Lung (tissue), 12 donors: ENCODE results near the gene FANCC. TPM values are rescaled to one million over a fixed set of nuclear protein-coding genes. Genes with fewer than 3 reads are reported as not detected.

Source experiments
- ATAC-seq: fragments of 200-7000 bp; cut with Tn5 transposase; one replicate; pipeline ENCODE4 v1.9.1; 2020; ENCODE audit warnings: moderate number of reproducible peaks; ENCODE audit not compliant: insufficient read depth, low FRiP score
- DNase-seq, 3 donors: peaks; one replicate each; pipeline ENCODE4 v3.0.0-alpha.2; 2013 to 2017
- H3K27ac ChIP-seq, 2 donors: one replicate each; pipeline ENCODE4 v1.5.1; 2013; ENCODE audit warnings: mild to moderate bottlenecking in 2 of 2, moderate library complexity in 2 of 2, control low read depth in 1 of 2, inconsistent platforms in 1 of 2, low read depth in 1 of 2, low read length in 1 of 2
- H3K27me3 ChIP-seq, 3 donors: one replicate each; pipeline ENCODE4 v1.5.1; 2013; ENCODE audit warnings: low read length in 2 of 3; ENCODE audit not compliant: control insufficient read depth in 3 of 3, insufficient read depth in 3 of 3
- H3K36me3 ChIP-seq, 4 donors: one replicate each; pipeline ENCODE4 v1.5.1; 2013; ENCODE audit warnings: low read length in 4 of 4, mild to moderate bottlenecking in 1 of 4, moderate library complexity in 1 of 4; ENCODE audit not compliant: control insufficient read depth in 4 of 4, insufficient read depth in 4 of 4
- H3K4me1 ChIP-seq, 5 donors: one replicate each; pipeline ENCODE4 v1.5.1; 2013; ENCODE audit warnings: low read length in 5 of 5, mild to moderate bottlenecking in 2 of 5, moderate library complexity in 1 of 5; ENCODE audit not compliant: control insufficient read depth in 5 of 5, insufficient read depth in 5 of 5
- H3K4me3 ChIP-seq: one replicate; pipeline ENCODE4 v1.5.1; 2013; ENCODE audit warnings: mild to moderate bottlenecking, control low read depth, moderate library complexity
- H3K9ac ChIP-seq, 2 donors: one replicate each; pipeline ENCODE4 v1.5.1; 2013; ENCODE audit warnings: low read length in 2 of 2, control low read depth in 1 of 2; ENCODE audit not compliant: insufficient read depth in 1 of 2
- H3K9me3 ChIP-seq, 4 donors: one replicate each; pipeline ENCODE4 v1.5.1; 2013; ENCODE audit warnings: low read length in 3 of 4, mild to moderate bottlenecking in 1 of 4, moderate library complexity in 1 of 4; ENCODE audit not compliant: control insufficient read depth in 4 of 4, insufficient read depth in 3 of 4
- WGBS, 2 donors: extraction: QIAGEN DNeasy Blood & Tissue Kit; methylation state at CpG; one replicate each; pipeline ENCODE4 v1.1.7; 2013; 5-methylcytosine and 5-hydroxymethylcytosine counted together
- polyA plus RNA-seq, 2 donors: library from polyadenylated mRNA; stranded (reverse); fragments of 200-250 nt; gene quantifications; one replicate each; pipeline ENCODE4 v1.2.1, GENCODE V29; 2013
- total RNA-seq, 2 donors: library from RNA; depleted of rRNA in 1 of 2; stranded (reverse); fragments of >200 nt in 1 of 2; gene quantifications; one replicate each; pipeline ENCODE4 v1.2.1, GENCODE V29; 2014 to 2021
- TF ChIP-seq, protein P1 (sequence below): IDR thresholded peaks from 2 replicates; pipeline ENCODE4 v1.5.1; 2012; ENCODE audit warnings: mild to moderate bottlenecking; ENCODE audit errors: control extremely low read depth, extremely low read depth
- donor health status: control.
- donor health status: control.
- donor health status: Bipolar disorder and iron deficiency.
- donor health status: healthy.
- donor health status: DM: yes; HTN: yes; CAD: no.

The FANCC gene
- total and polyA plus RNA-seq, 4 donors = 4.4 to 20.0 (median 8.7) TPM

DNA sequence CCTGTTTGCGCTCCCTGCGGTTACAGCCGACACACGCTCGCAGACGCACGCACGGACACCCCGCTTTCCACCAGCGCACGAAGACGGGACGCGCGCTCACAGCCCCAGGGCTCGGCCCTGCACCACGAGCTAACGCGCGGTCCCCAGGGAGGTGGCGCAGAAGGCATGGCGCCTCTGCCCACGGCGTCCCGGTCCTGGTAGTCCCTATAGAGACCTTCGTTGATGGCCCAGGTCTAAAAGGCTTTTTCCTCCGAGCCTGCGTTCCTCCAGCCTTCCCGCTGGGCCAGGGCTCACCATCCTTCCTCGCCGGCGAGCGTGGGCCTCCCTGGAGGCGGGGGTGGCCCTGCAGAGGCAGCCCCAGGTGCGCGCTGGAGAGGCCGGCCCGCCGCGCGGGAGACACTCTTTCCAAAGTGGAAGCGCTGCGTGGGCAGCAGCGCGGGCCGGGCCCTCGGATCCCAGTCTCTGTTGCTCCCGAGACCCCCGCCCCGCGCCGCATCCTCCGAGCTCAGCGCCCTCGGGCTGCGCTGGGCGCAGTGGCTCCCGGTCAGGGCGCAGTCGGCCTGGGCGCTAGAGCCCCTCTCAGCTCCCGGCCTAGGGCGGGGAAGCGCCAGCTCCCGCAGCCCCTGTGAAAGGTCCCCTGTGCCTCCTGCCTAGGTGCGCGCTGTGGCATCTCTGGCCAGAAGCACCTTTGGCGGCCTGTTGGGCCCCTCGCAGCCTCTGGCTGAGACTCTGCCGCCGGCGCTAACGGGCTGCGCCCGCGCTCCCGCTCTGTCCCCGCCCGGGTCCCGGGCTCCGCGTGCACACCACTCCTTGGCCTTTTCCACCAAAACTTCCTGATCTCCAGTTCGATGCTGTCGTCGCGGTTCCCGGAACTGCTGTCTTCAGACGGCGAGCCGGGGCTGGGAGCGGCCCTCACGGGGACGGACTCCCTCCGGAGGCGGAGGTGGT, 31.9 kb upstream of the FANCC start:
- Histone ChIP-seq H3K36me3 (no peaks in the 10 kb centered on the region), H3K4me1 (peaks cover 0 to 15% (median 0%) of the 10 kb centered on the region in 5 donors), H3K9ac (no peak overlapping the region), H3K27ac (no peak overlapping the region), H3K9me3 (peaks cover 0 to 4% (median 0%) of the 10 kb centered on the region in 4 donors), H3K4me3 (no peak overlapping the region), H3K27me3 (peaks cover 0 to 10% (median 3%) of the 10 kb centered on the region in 3 donors)
- ATAC-seq (no peak), DNase-seq (peak; percentile 29 to 49 (median 44))
- 5 to 9% methylated on average over 82 to 95 of the region's 95 CpGs for WGBS, 2 donors
- TF ChIP-seq, protein P1, sequence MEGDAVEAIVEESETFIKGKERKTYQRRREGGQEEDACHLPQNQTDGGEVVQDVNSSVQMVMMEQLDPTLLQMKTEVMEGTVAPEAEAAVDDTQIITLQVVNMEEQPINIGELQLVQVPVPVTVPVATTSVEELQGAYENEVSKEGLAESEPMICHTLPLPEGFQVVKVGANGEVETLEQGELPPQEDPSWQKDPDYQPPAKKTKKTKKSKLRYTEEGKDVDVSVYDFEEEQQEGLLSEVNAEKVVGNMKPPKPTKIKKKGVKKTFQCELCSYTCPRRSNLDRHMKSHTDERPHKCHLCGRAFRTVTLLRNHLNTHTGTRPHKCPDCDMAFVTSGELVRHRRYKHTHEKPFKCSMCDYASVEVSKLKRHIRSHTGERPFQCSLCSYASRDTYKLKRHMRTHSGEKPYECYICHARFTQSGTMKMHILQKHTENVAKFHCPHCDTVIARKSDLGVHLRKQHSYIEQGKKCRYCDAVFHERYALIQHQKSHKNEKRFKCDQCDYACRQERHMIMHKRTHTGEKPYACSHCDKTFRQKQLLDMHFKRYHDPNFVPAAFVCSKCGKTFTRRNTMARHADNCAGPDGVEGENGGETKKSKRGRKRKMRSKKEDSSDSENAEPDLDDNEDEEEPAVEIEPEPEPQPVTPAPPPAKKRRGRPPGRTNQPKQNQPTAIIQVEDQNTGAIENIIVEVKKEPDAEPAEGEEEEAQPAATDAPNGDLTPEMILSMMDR = no peak

DNA sequence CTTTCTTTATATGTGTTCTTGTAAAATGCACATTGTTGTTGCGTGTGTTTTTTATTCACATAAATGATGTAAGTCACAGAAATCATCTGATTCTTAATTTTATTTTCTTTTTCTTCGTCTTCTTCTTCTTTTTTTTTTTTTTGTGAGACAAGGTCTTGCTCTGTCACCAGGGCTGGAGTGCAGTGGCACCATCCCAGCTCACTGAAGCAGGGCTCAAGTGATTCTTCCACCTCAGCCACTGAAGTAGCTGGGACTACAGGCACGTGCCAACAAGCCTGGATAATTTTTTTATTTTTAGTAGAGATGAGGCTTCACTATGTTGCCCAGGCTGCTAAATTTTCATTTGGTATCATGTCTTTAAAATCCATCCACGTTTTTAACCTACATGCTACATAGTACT, 28.5 kb upstream of the FANCC start:
- no peaks in the 10 kb centered on the region for H3K36me3 ChIP-seq
- H3K27me3 ChIP-seq = peaks cover 0 to 10% (median 0%) of the 10 kb centered on the region in 3 donors
- H3K27ac ChIP-seq = no peak overlapping the region
- H3K4me3 ChIP-seq = no peak overlapping the region
- DNase-seq = no peak
- H3K4me1 ChIP-seq = peaks cover 0 to 23% (median 5%) of the 10 kb centered on the region in 5 donors
- no peak for ATAC-seq
- WGBS, 2 donors = 74 to 86% methylated on average over 4 of the region's 4 CpGs
- no peak overlapping the region for H3K9ac ChIP-seq
- peaks cover 0 to under 1% (median 0%) of the 10 kb centered on the region in 4 donors for H3K9me3 ChIP-seq
- TF ChIP-seq, protein P1 = no peak

DNA sequence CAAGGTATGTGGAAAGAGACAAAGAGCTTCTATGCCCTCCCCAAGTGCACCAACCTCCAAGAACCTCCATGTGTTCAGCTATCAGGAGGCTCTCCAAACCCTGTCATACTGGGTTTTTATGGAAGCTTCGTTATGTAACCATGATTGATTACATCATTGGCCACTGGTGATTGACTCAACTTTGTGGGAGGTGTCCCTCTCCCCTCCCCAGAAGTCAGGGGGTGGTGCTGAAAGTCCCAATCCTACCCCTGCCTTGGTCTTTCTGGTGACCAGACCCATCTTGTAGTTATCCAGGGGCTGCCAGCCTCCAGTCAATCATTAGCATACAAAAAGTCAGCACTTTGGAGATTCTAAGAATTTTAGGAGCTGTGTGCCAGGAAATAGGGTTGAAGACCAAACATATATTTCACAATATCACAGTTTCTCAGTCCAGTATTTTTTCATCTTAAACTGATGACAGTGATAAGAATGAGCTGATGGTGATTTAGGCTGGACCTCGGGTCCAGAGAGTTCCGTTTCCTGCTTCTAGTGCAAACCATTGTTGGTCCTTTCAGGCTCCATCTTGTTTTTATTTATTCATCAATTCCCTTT, 27.3 kb upstream of the FANCC start:
- TF ChIP-seq, protein P1 = no peak
- Histone ChIP-seq H3K36me3 (no peaks in the 10 kb centered on the region), H3K9ac (no peak overlapping the region), H3K4me1 (peaks cover 0 to 33% (median 5%) of the 10 kb centered on the region in 5 donors), H3K9me3 (no peaks in the 10 kb centered on the region), H3K27me3 (peaks cover 0 to 5% (median 0%) of the 10 kb centered on the region in 3 donors), H3K27ac (no peak overlapping the region), H3K4me3 (no peak overlapping the region)
- DNase-seq = peak; percentile 31 to 92 (median 87)
- WGBS, 2 donors = 59 to 70% methylated on average over 3 of the region's 3 CpGs
- ATAC-seq = no peak
